SU-DHL-6 (cell line): ENCODE data around the gene TNFRSF18.

ENCODE experiments used
- EZH2phosphoT487 ChIP-seq: fragments of 200-600 bp; sonication (generic), shearing (Covaris generic); conservative IDR thresholded peaks from 2 replicates; pipeline ENCODE4 v1.6.1; 2018; ENCODE audit warnings: mild to moderate bottlenecking, antibody characterized with exemption, low read length, moderate library complexity, mixed read lengths
- TF ChIP-seq, protein P1 (sequence below): fragments of 200-600 bp; sonication (generic); IDR thresholded peaks from one replicate; pipeline ENCODE4 v1.5.1; 2017; ENCODE audit warnings: antibody characterized with exemption, mild to moderate bottlenecking, low read length, moderate library complexity; ENCODE audit not compliant: insufficient read depth, poor library complexity, severe bottlenecking

- TF ChIP-seq, protein P1, sequence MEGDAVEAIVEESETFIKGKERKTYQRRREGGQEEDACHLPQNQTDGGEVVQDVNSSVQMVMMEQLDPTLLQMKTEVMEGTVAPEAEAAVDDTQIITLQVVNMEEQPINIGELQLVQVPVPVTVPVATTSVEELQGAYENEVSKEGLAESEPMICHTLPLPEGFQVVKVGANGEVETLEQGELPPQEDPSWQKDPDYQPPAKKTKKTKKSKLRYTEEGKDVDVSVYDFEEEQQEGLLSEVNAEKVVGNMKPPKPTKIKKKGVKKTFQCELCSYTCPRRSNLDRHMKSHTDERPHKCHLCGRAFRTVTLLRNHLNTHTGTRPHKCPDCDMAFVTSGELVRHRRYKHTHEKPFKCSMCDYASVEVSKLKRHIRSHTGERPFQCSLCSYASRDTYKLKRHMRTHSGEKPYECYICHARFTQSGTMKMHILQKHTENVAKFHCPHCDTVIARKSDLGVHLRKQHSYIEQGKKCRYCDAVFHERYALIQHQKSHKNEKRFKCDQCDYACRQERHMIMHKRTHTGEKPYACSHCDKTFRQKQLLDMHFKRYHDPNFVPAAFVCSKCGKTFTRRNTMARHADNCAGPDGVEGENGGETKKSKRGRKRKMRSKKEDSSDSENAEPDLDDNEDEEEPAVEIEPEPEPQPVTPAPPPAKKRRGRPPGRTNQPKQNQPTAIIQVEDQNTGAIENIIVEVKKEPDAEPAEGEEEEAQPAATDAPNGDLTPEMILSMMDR = no peak
- no peak for TF ChIP-seq EZH2phosphoT487
Observed at GRCh38 chr1:1247341-1247913, 41.0 kb upstream of the TNFRSF18 start.
